ENCODE data around the gene C1QTNF3.

C1QTNF3 gene

GRCh38 chr5:33997331-33997983 lies 45.6 kb downstream of the C1QTNF3 start:
- no peak overlapping the region for H3K9ac ChIP-seq (ENCODE audit: low read depth, low read length)
- no peaks in the 10 kb centered on the region for H3K9me3 ChIP-seq (ENCODE audit: control insufficient read depth, insufficient read depth, low read length)
- H3K27me3 ChIP-seq (ENCODE audit: control insufficient read depth, insufficient read depth, low read length) = no peaks in the 10 kb centered on the region
- no peak overlapping the region for H3K27ac ChIP-seq (ENCODE audit: low read depth, low read length)
- H3K4me1 ChIP-seq (ENCODE audit: control insufficient read depth, insufficient read depth, low read length) = peaks cover 9% of the 10 kb centered on the region
- peaks cover 6% of the 10 kb centered on the region for H3K36me3 ChIP-seq (ENCODE audit: control insufficient read depth, insufficient read depth, low read length)
- no peak overlapping the region for H3K4me3 ChIP-seq (ENCODE audit: low read depth, low read length)

GRCh38 chr5:33995865-33996264 lies 47.1 kb downstream of the C1QTNF3 start:
- H3K9ac ChIP-seq (ENCODE audit: low read depth, low read length) = no peak overlapping the region
- H3K36me3 ChIP-seq (ENCODE audit: control insufficient read depth, insufficient read depth, low read length) = peaks cover 6% of the 10 kb centered on the region
- H3K27me3 ChIP-seq (ENCODE audit: control insufficient read depth, insufficient read depth, low read length) = no peaks in the 10 kb centered on the region
- H3K9me3 ChIP-seq (ENCODE audit: control insufficient read depth, insufficient read depth, low read length) = no peaks in the 10 kb centered on the region
- H3K4me1 ChIP-seq (ENCODE audit: control insufficient read depth, insufficient read depth, low read length) = peaks cover 9% of the 10 kb centered on the region
- no peak overlapping the region for H3K4me3 ChIP-seq (ENCODE audit: low read depth, low read length)
- H3K27ac ChIP-seq (ENCODE audit: low read depth, low read length) = no peak overlapping the region

- Histone ChIP-seq H3K9me3 (ENCODE audit: control insufficient read depth, insufficient read depth, low read length) (no peaks in the 10 kb centered on the region), H3K27me3 (ENCODE audit: control insufficient read depth, insufficient read depth, low read length) (no peaks in the 10 kb centered on the region), H3K27ac (ENCODE audit: low read depth, low read length) (no peak overlapping the region), H3K4me1 (ENCODE audit: control insufficient read depth, insufficient read depth, low read length) (peaks cover 5% of the 10 kb centered on the region), H3K4me3 (ENCODE audit: low read depth, low read length) (no peak overlapping the region), H3K9ac (ENCODE audit: low read depth, low read length) (no peak overlapping the region), H3K36me3 (ENCODE audit: control insufficient read depth, insufficient read depth, low read length) (peaks cover 6% of the 10 kb centered on the region)
Observed at GRCh38 chr5:33994845-33995244, 48.2 kb downstream of the C1QTNF3 start.

GRCh38 chr5:33992864-33993263 lies 50.1 kb downstream of the C1QTNF3 start:
- Histone ChIP-seq H3K9ac (ENCODE audit: low read depth, low read length) (no peak overlapping the region), H3K4me3 (ENCODE audit: low read depth, low read length) (no peak overlapping the region), H3K27me3 (ENCODE audit: control insufficient read depth, insufficient read depth, low read length) (no peaks in the 10 kb centered on the region), H3K4me1 (ENCODE audit: control insufficient read depth, insufficient read depth, low read length) (0 out of 2 replicates have a peak, but pooled peaks cover 4% of the 10 kb centered on the region), H3K9me3 (ENCODE audit: control insufficient read depth, insufficient read depth, low read length) (no peaks in the 10 kb centered on the region), H3K27ac (ENCODE audit: low read depth, low read length) (no peak overlapping the region), H3K36me3 (ENCODE audit: control insufficient read depth, insufficient read depth, low read length) (peaks cover 21% of the 10 kb centered on the region)

GRCh38 chr5:33985447-33985846 lies 57.6 kb downstream of the C1QTNF3 start:
- Histone ChIP-seq H3K4me3 (ENCODE audit: low read depth, low read length) (no peak overlapping the region), H3K4me1 (ENCODE audit: control insufficient read depth, insufficient read depth, low read length) (peaks cover 7% of the 10 kb centered on the region; the same call in 1 of the 2 replicates), H3K27me3 (ENCODE audit: control insufficient read depth, insufficient read depth, low read length) (no peaks in the 10 kb centered on the region), H3K36me3 (ENCODE audit: control insufficient read depth, insufficient read depth, low read length) (peaks cover 25% of the 10 kb centered on the region), H3K9me3 (ENCODE audit: control insufficient read depth, insufficient read depth, low read length) (peaks cover 5% of the 10 kb centered on the region; the same call in 1 of the 2 replicates), H3K27ac (ENCODE audit: low read depth, low read length) (no peak overlapping the region), H3K9ac (ENCODE audit: low read depth, low read length) (no peak overlapping the region)

- peaks cover 5% of the 10 kb centered on the region; the same call in 1 of the 2 replicates for H3K9me3 ChIP-seq (ENCODE audit: control insufficient read depth, insufficient read depth, low read length)
- no peak within 1 kb of the TSS for H3K4me3 ChIP-seq (ENCODE audit: low read depth, low read length)
- peaks cover 9% of the 10 kb centered on the region for H3K4me1 ChIP-seq (ENCODE audit: control insufficient read depth, insufficient read depth, low read length)
- no peaks in the 10 kb centered on the region for H3K27me3 ChIP-seq (ENCODE audit: control insufficient read depth, insufficient read depth, low read length)
- H3K36me3 ChIP-seq (ENCODE audit: control insufficient read depth, insufficient read depth, low read length) = peaks cover 25% of the 10 kb centered on the region
- H3K27ac ChIP-seq (ENCODE audit: low read depth, low read length) = no peak within 1 kb of the TSS
- no peak within 1 kb of the TSS for H3K9ac ChIP-seq (ENCODE audit: low read depth, low read length)
Observed at GRCh38 chr5:33984671-33985124, 58.3 kb downstream of the C1QTNF3 start, which contains the start of gene SLC45A2. Gene SLC45A2, minus strand, starts transcription at chr5:33984693. Its CDS starts 110 bp downstream, at chr5:33984583.

DNA sequence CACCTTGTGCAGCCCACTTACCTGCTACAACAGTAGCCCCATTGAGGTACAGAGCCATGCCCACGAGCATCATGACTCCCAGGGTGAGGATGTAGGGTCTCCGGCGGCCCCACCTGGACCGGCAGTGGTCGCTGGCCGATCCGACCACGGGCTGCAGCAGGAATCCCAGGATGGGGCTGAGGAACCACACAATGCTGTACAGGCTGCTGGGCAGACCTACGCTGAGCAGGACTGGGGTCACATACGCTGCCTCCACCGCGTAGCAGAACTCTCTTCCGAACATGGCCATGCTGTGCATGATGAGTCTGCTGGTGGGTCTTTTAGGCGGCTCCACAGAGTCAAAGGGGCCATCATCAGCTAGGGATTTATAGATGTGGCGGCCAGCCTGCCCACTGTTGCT lies 58.8 kb downstream of the C1QTNF3 start:
- peaks cover 23% of the 10 kb centered on the region for H3K36me3 ChIP-seq (ENCODE audit: control insufficient read depth, insufficient read depth, low read length)
- H3K4me3 ChIP-seq (ENCODE audit: low read depth, low read length) = no peak overlapping the region
- H3K9ac ChIP-seq (ENCODE audit: low read depth, low read length) = no peak overlapping the region
- no peak overlapping the region for H3K27ac ChIP-seq (ENCODE audit: low read depth, low read length)
- H3K27me3 ChIP-seq (ENCODE audit: control insufficient read depth, insufficient read depth, low read length) = no peaks in the 10 kb centered on the region
- H3K9me3 ChIP-seq (ENCODE audit: control insufficient read depth, insufficient read depth, low read length) = peaks cover 5% of the 10 kb centered on the region; the same call in 1 of the 2 replicates
- peaks cover 14% of the 10 kb centered on the region for H3K4me1 ChIP-seq (ENCODE audit: control insufficient read depth, insufficient read depth, low read length)

DNA sequence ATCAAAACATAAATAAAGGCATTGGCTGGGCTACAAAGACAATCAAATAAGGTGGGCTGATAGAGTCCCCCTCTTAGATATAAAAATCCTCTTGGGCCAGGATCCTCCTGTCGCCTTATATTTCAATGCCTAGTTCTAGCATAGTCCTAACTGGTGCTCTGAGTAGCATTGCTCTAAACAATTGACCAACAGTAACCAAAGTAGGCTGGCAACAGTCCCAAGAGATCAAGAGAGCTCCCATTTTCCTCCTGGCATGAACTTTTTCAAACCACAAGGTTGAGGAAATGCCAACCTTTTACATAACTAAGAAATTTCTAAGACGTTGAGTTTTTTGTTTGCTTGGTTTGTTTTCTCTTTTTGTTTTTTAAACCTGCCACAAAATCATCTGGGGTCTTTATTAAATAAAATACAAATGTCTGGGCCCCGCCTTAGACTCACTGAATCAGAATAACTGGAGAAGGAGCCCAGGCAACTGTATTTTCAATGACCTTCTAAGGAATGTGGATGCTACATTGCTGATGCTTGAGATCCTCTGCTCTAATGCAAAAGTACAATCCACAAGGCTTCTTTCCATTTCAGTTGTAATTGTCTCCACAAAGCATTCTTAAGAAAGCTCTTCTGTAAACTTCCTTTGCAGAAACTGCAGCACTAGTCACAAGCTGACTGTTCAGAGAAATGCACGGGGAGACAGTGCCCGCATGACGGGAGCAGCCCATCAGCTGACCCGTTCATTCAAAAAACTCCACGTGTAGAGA lies 61.4 kb downstream of the C1QTNF3 start:
- Histone ChIP-seq H3K4me1 (ENCODE audit: control insufficient read depth, insufficient read depth, low read length) (peaks cover 34% of the 10 kb centered on the region), H3K27me3 (ENCODE audit: control insufficient read depth, insufficient read depth, low read length) (no peaks in the 10 kb centered on the region), H3K9ac (ENCODE audit: low read depth, low read length) (no peak overlapping the region), H3K4me3 (ENCODE audit: low read depth, low read length) (no peak overlapping the region), H3K9me3 (ENCODE audit: control insufficient read depth, insufficient read depth, low read length) (peaks cover 5% of the 10 kb centered on the region; the same call in 1 of the 2 replicates), H3K36me3 (ENCODE audit: control insufficient read depth, insufficient read depth, low read length) (no peaks in the 10 kb centered on the region), H3K27ac (ENCODE audit: low read depth, low read length) (no peak overlapping the region)

- Histone ChIP-seq H3K9me3 (ENCODE audit: control insufficient read depth, insufficient read depth, low read length) (no peaks in the 10 kb centered on the region), H3K36me3 (ENCODE audit: control insufficient read depth, insufficient read depth, low read length) (no peaks in the 10 kb centered on the region), H3K9ac (ENCODE audit: low read depth, low read length) (no peak overlapping the region), H3K27me3 (ENCODE audit: control insufficient read depth, insufficient read depth, low read length) (no peaks in the 10 kb centered on the region), H3K27ac (ENCODE audit: low read depth, low read length) (no peak overlapping the region), H3K4me3 (ENCODE audit: low read depth, low read length) (no peak overlapping the region), H3K4me1 (ENCODE audit: control insufficient read depth, insufficient read depth, low read length) (peaks cover 42% of the 10 kb centered on the region)
Observed at GRCh38 chr5:33980030-33980429, 63.0 kb downstream of the C1QTNF3 start.

DNA sequence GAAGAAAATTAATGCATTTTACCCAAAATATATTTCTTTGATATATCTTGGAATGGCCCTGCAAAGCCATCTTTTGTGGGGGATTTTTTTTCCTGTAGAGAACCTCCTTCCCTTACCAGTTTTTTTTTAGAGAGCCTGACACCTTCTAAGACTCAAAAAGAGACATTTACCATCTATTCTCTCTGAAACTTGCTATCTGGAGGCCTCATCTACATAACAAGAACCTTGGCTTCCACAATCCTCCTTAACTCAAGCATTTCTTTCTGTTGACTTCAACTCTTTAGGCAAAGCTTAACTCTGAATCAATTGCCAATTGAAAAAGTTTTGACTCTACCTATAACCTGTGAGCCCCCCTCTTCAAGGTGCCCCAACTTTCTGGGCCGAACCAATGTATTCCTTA lies 64.7 kb downstream of the C1QTNF3 start:
- peaks cover 42% of the 10 kb centered on the region for H3K4me1 ChIP-seq (ENCODE audit: control insufficient read depth, insufficient read depth, low read length)
- no peak overlapping the region for H3K4me3 ChIP-seq (ENCODE audit: low read depth, low read length)
- H3K9ac ChIP-seq (ENCODE audit: low read depth, low read length) = no peak overlapping the region
- H3K27ac ChIP-seq (ENCODE audit: low read depth, low read length) = peak overlapping the region; percentile 85
- no peaks in the 10 kb centered on the region for H3K27me3 ChIP-seq (ENCODE audit: control insufficient read depth, insufficient read depth, low read length)
- no peaks in the 10 kb centered on the region for H3K36me3 ChIP-seq (ENCODE audit: control insufficient read depth, insufficient read depth, low read length)
- H3K9me3 ChIP-seq (ENCODE audit: control insufficient read depth, insufficient read depth, low read length) = no peaks in the 10 kb centered on the region

- Histone ChIP-seq H3K4me3 (ENCODE audit: low read depth, low read length) (no peak overlapping the region), H3K9ac (ENCODE audit: low read depth, low read length) (no peak overlapping the region), H3K9me3 (ENCODE audit: control insufficient read depth, insufficient read depth, low read length) (no peaks in the 10 kb centered on the region), H3K4me1 (ENCODE audit: control insufficient read depth, insufficient read depth, low read length) (peaks cover 39% of the 10 kb centered on the region), H3K36me3 (ENCODE audit: control insufficient read depth, insufficient read depth, low read length) (no peaks in the 10 kb centered on the region), H3K27me3 (ENCODE audit: control insufficient read depth, insufficient read depth, low read length) (no peaks in the 10 kb centered on the region), H3K27ac (ENCODE audit: low read depth, low read length) (no peak overlapping the region)
Observed at GRCh38 chr5:33976307-33976706, 66.7 kb downstream of the C1QTNF3 start.

Data from HUES48 (cell line).